ENCODE results near the gene CA10.

- TF ChIP-seq, protein P1, sequence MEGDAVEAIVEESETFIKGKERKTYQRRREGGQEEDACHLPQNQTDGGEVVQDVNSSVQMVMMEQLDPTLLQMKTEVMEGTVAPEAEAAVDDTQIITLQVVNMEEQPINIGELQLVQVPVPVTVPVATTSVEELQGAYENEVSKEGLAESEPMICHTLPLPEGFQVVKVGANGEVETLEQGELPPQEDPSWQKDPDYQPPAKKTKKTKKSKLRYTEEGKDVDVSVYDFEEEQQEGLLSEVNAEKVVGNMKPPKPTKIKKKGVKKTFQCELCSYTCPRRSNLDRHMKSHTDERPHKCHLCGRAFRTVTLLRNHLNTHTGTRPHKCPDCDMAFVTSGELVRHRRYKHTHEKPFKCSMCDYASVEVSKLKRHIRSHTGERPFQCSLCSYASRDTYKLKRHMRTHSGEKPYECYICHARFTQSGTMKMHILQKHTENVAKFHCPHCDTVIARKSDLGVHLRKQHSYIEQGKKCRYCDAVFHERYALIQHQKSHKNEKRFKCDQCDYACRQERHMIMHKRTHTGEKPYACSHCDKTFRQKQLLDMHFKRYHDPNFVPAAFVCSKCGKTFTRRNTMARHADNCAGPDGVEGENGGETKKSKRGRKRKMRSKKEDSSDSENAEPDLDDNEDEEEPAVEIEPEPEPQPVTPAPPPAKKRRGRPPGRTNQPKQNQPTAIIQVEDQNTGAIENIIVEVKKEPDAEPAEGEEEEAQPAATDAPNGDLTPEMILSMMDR (conservative IDR thresholded peaks at IDR 0.05 in 1 of 2, IDR thresholded peaks at IDR 0.05 in 1 of 2; ENCODE audit: low read depth in 1 of 2, low read length in 2 of 2): no peak
- TF ChIP-seq EZH2 (IDR thresholded peaks at IDR 0.05; ENCODE audit: low read length, missing control alignments): no peak
Observed at GRCh38 chr17:51869387-51869786, 289.1 kb downstream of the CA10 start.
